ENCODE measurements around the gene PCF11. TPM values are rescaled to one million over a fixed set of nuclear protein-coding genes. Genes with fewer than 3 reads are reported as not detected.
A peak's percentile ranks its signal among the peaks of the same experiment; 100 is the strongest.

Gene PCF11
- total RNA-seq, 1 donor from 2014 or later, result 46.7 TPM

GRCh38 chr11:83191491-83191890, 34.6 kb downstream of the PCF11 start:
- Mint-ChIP-seq H3K36me3 (ENCODE audit: unreplicated experiment) (no peaks in the 10 kb centered on the region), H3K9me3 (ENCODE audit: unreplicated experiment) (peaks cover 2% of the 10 kb centered on the region), H3K27me3 (ENCODE audit: unreplicated experiment) (peaks cover 10% of the 10 kb centered on the region), H3K4me3 (ENCODE audit: unreplicated experiment) (peak overlapping the region; percentile 14), H3K4me1 (ENCODE audit: low read depth, unreplicated experiment) (peaks cover 12% of the 10 kb centered on the region), H3K27ac (ENCODE audit: unreplicated experiment) (no peak overlapping the region)
- no peak for TF ChIP-seq CTCF (IDR thresholded peaks at IDR 0.05; ENCODE audit: partially characterized antibody, unreplicated experiment)
- DNase-seq, result no peak

- TF ChIP-seq CTCF (IDR thresholded peaks at IDR 0.05; ENCODE audit: partially characterized antibody, unreplicated experiment), result no peak
- Mint-ChIP-seq H3K4me1 (ENCODE audit: low read depth, unreplicated experiment) (peaks cover 12% of the 10 kb centered on the region), H3K4me3 (ENCODE audit: unreplicated experiment) (peak overlapping the region; percentile 99), H3K36me3 (ENCODE audit: unreplicated experiment) (no peaks in the 10 kb centered on the region), H3K27me3 (ENCODE audit: unreplicated experiment) (peaks cover 10% of the 10 kb centered on the region), H3K27ac (ENCODE audit: unreplicated experiment) (peak overlapping the region; percentile 80), H3K9me3 (ENCODE audit: unreplicated experiment) (peaks cover 2% of the 10 kb centered on the region)
- no peak for DNase-seq
Observed at GRCh38 chr11:83191986-83192385, 35.1 kb downstream of the PCF11 start.

GRCh38 chr11:83192606-83193245, 35.8 kb downstream of the PCF11 start:
- no peaks in the 10 kb centered on the region for H3K36me3 Mint-ChIP-seq (ENCODE audit: unreplicated experiment)

GRCh38 chr11:83193315-83194280, 36.7 kb downstream of the PCF11 start, which contains the start of gene ANKRD42:
TSS of gene ANKRD42 (plus strand) at chr11:83193712. CDS start at chr11:83194671, 959 bp downstream.
- Mint-ChIP-seq H3K36me3 (ENCODE audit: unreplicated experiment) (no peaks in the 10 kb centered on the region), H3K4me1 (ENCODE audit: low read depth, unreplicated experiment) (peaks cover 12% of the 10 kb centered on the region), H3K9me3 (ENCODE audit: unreplicated experiment) (peaks cover 2% of the 10 kb centered on the region), H3K4me3 (ENCODE audit: unreplicated experiment) (peak within 1 kb of the TSS; percentile 99), H3K27ac (ENCODE audit: unreplicated experiment) (peak within 1 kb of the TSS; percentile 80), H3K27me3 (ENCODE audit: unreplicated experiment) (peaks cover 6% of the 10 kb centered on the region)
- DNase-seq, result peak; percentile 87
- no peak for TF ChIP-seq CTCF (IDR thresholded peaks at IDR 0.05; ENCODE audit: partially characterized antibody, unreplicated experiment)

More at GRCh38 chr11:83192606-83193245, 35.8 kb downstream of the PCF11 start:
- H3K9me3 Mint-ChIP-seq (ENCODE audit: unreplicated experiment), result peaks cover 2% of the 10 kb centered on the region
- H3K27me3 Mint-ChIP-seq (ENCODE audit: unreplicated experiment), result peaks cover 6% of the 10 kb centered on the region
- no peak for TF ChIP-seq CTCF (IDR thresholded peaks at IDR 0.05; ENCODE audit: partially characterized antibody, unreplicated experiment)
- peak overlapping the region; percentile 80 for H3K27ac Mint-ChIP-seq (ENCODE audit: unreplicated experiment)
- peaks cover 12% of the 10 kb centered on the region for H3K4me1 Mint-ChIP-seq (ENCODE audit: low read depth, unreplicated experiment)
- DNase-seq, result no peak
- peak overlapping the region; percentile 99 for H3K4me3 Mint-ChIP-seq (ENCODE audit: unreplicated experiment)
